ENCODE results near the gene MLH1. TPM values are rescaled to one million over a fixed set of nuclear protein-coding genes. Genes with fewer than 3 reads are reported as not detected.

Gene MLH1
- total RNA-seq, 1 donor from 2014 or later = 30.0 TPM

- DNase-seq (ENCODE audit: low spot score) = no peak
Observed at GRCh38 chr3:36981006-36981405, 12.3 kb upstream of the MLH1 start.

- no peak for DNase-seq (ENCODE audit: low spot score)
Observed at GRCh38 chr3:36988356-36988755, 5.0 kb upstream of the MLH1 start.

GRCh38 chr3:36989005-36989404, 4.3 kb upstream of the MLH1 start:
- DNase-seq (ENCODE audit: low spot score) = no peak

GRCh38 chr3:36989568-36989967, 3.8 kb upstream of the MLH1 start:
- no peak for DNase-seq (ENCODE audit: low spot score)

- no peak for DNase-seq (ENCODE audit: low spot score)
Observed at GRCh38 chr3:36991147-36991546, 2.2 kb upstream of the MLH1 start.

GRCh38 chr3:36991923-36992805, 1.2 kb upstream of the MLH1 start:
- DNase-seq (ENCODE audit: low spot score) = no peak

GRCh38 chr3:36992806-36993325, 452 bp upstream of the MLH1 start, which contains the start of gene EPM2AIP1:
EPM2AIP1 (minus strand) TSS chr3:36993131; CDS start chr3:36993077, 54 bp downstream.
- no peak for DNase-seq (ENCODE audit: low spot score)

GRCh38 chr3:37014620-37015019, 21.3 kb downstream of the MLH1 start:
- no peak for DNase-seq (ENCODE audit: low spot score)

GRCh38 chr3:37015642-37016041, 22.3 kb downstream of the MLH1 start:
- DNase-seq (ENCODE audit: low spot score) = no peak

GRCh38 chr3:37016903-37017302, 23.6 kb downstream of the MLH1 start:
- no peak for DNase-seq (ENCODE audit: low spot score)

GRCh38 chr3:37017683-37018082, 24.4 kb downstream of the MLH1 start:
- DNase-seq (ENCODE audit: low spot score) = no peak

- DNase-seq (ENCODE audit: low spot score) = no peak
Observed at GRCh38 chr3:37024092-37024491, 30.8 kb downstream of the MLH1 start.

- no peak for DNase-seq (ENCODE audit: low spot score)
Observed at GRCh38 chr3:37024820-37025405, 31.6 kb downstream of the MLH1 start.

- DNase-seq (ENCODE audit: low spot score) = no peak
Observed at GRCh38 chr3:37025561-37026335, 32.4 kb downstream of the MLH1 start.

- DNase-seq (ENCODE audit: low spot score) = no peak
Observed at GRCh38 chr3:37026851-37027250, 33.5 kb downstream of the MLH1 start.

GRCh38 chr3:37028329-37028728, 35.0 kb downstream of the MLH1 start:
- DNase-seq (ENCODE audit: low spot score) = no peak

- DNase-seq (ENCODE audit: low spot score) = no peak
Observed at GRCh38 chr3:37029111-37029510, 35.8 kb downstream of the MLH1 start.

- DNase-seq (ENCODE audit: low spot score) = no peak
Observed at GRCh38 chr3:37029516-37030163, 36.3 kb downstream of the MLH1 start.

GRCh38 chr3:37030588-37030987, 37.3 kb downstream of the MLH1 start:
- DNase-seq (ENCODE audit: low spot score) = no peak

GRCh38 chr3:37031096-37031682, 37.9 kb downstream of the MLH1 start:
- no peak for DNase-seq (ENCODE audit: low spot score)

- DNase-seq (ENCODE audit: low spot score) = peak; percentile 24
Observed at GRCh38 chr3:37032961-37033360, 39.6 kb downstream of the MLH1 start.

Data from mucosa of gallbladder (tissue), 1 donor.